Heart left ventricle (tissue), 13 donors: ENCODE data around the gene TINAGL1.

ENCODE experiments used
- POLR2A ChIP-seq, 2 donors: fragments of 450-650 bp; IDR thresholded peaks; one replicate each; pipeline ENCODE4 v1.6.1; 2017; ENCODE audit warnings: antibody characterized with exemption in 2 of 2, mild to moderate bottlenecking in 2 of 2, moderate library complexity in 2 of 2
- TF ChIP-seq, protein P1 (sequence below), 12 donors: fragments of 200-600 bp; sonication (generic) in 4 of 12; IDR thresholded peaks; one replicate each; pipeline versions ENCODE4 v1.5.0 to v1.8.0; 2018 to 2022; ENCODE audit warnings: antibody characterized with exemption in 12 of 12, mild to moderate bottlenecking in 5 of 12
- donor health status: ischemic (EF 13 %, LVEDD 7.1; RV severe dilation, severe dysfunction).
- donor health status: DM: no; HTN: yes; CAD: no.
- donor health status: DM: no; HTN: no; CAD: no.
- donor health status: ischemic (EF 25% LVEDD 6.9; RV normal size, moderate dysfunction).
- donor health status: ischemic (EF 25% LVEDD 5.7; RV mildly dilated, moderate dysfunction).
- donor health status: ischemic (EF 35%, LVEDD 5.7; RV mildly dilated, moderate dysfunction).
- donor health status: nonischemic (EF 11% LVEDD 7.7; RV severe dilation, severe dysfunction).
- donor health status: DM: yes; HTN: yes; CAD: no.
- donor health status: PGD.
- donor health status: ischemic (EF 29% LVEDD 5.4; RV normal size, mild dysfunction).
- donor health status: nonischemic (EF 23%, LVEDD 6.1; RV moderate dilation, normal function).

DNA sequence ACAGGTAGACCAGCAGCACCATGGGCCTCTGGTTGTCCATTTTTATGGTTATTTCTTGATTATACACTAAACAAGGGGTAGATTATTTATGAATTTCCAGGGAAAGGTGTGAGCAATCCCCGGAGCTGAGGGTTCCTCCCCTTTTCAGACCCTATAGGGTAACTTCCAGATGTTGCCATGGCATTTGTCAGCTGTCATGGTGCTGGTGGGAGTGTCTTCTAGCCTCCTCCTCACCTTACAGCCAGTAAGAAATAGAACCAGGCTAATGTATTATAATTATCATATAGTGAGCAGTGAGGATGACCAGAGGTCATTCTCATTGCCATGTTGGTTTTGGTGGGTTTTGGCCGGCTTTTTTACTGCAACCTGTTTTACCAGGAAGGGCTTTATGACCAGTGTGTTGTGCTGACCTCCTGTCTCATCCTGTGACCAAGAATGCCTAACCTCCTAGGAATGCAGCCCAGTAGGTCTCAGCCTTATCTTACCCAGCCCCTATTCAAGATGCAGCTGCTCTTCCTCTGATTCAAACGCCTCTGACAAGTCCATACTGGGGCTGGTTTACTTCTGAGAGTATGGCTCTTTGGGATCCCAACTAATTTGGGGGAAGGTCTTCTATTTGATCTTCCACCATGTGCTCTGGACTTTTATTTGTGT, 13.5 kb upstream of the TINAGL1 start:
- TF ChIP-seq, protein P1, sequence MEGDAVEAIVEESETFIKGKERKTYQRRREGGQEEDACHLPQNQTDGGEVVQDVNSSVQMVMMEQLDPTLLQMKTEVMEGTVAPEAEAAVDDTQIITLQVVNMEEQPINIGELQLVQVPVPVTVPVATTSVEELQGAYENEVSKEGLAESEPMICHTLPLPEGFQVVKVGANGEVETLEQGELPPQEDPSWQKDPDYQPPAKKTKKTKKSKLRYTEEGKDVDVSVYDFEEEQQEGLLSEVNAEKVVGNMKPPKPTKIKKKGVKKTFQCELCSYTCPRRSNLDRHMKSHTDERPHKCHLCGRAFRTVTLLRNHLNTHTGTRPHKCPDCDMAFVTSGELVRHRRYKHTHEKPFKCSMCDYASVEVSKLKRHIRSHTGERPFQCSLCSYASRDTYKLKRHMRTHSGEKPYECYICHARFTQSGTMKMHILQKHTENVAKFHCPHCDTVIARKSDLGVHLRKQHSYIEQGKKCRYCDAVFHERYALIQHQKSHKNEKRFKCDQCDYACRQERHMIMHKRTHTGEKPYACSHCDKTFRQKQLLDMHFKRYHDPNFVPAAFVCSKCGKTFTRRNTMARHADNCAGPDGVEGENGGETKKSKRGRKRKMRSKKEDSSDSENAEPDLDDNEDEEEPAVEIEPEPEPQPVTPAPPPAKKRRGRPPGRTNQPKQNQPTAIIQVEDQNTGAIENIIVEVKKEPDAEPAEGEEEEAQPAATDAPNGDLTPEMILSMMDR (IDR thresholded peaks at IDR 0.05), result no peak
- no peak for TF ChIP-seq POLR2A (IDR thresholded peaks at IDR 0.05)
